Trophoblast cell (in vitro differentiated cells and primary cell): ENCODE results near the gene C16orf95.

Experiments
- DNase-seq, 2 donors: peaks; one replicate each; pipeline ENCODE4 v3.0.0-alpha.2; 2016
- H2AFZ ChIP-seq: 2 replicates; pipeline ENCODE4 v1.6.1; 2013; ENCODE audit warnings: low read length, moderate library complexity, mild to moderate bottlenecking; ENCODE audit not compliant: insufficient read depth, poor library complexity
- H2AK5ac ChIP-seq: 2 replicates; pipeline ENCODE4 v1.6.1; 2013; ENCODE audit warnings: mild to moderate bottlenecking, low read length
- H2BK120ac ChIP-seq: 2 replicates; pipeline ENCODE4 v1.6.1; 2013; ENCODE audit warnings: low read length, mild to moderate bottlenecking, moderate library complexity; ENCODE audit not compliant: insufficient read depth, poor library complexity
- H2BK12ac ChIP-seq: 2 replicates; pipeline ENCODE4 v1.6.1; 2013; ENCODE audit warnings: mild to moderate bottlenecking, low read length, moderate library complexity
- H2BK5ac ChIP-seq: 2 replicates; pipeline ENCODE4 v1.6.1; 2013; ENCODE audit warnings: low read length, low read depth, moderate library complexity, mild to moderate bottlenecking; ENCODE audit not compliant: poor library complexity
- H3K14ac ChIP-seq: 2 replicates; pipeline ENCODE4 v1.6.1; 2013; ENCODE audit warnings: mild to moderate bottlenecking, low read length
- H3K18ac ChIP-seq: 2 replicates; pipeline ENCODE4 v1.6.1; 2013; ENCODE audit warnings: mild to moderate bottlenecking, low read length
- H3K23ac ChIP-seq: 2 replicates; pipeline ENCODE4 v1.6.1; 2013; ENCODE audit warnings: low read length
- H3K27ac ChIP-seq: 2 replicates; pipeline ENCODE4 v1.5.1; 2013; ENCODE audit warnings: low read depth, mild to moderate bottlenecking, inconsistent platforms, low read length, moderate library complexity
- H3K27me3 ChIP-seq: 2 replicates; pipeline ENCODE4 v1.6.1; 2013; ENCODE audit warnings: inconsistent platforms, mild to moderate bottlenecking, low read length, moderate library complexity; ENCODE audit not compliant: insufficient read depth
- H3K36me3 ChIP-seq, 2 experiments: 1 replicate in 1 of 2; 2 replicates in 1 of 2; pipeline ENCODE4 v1.6.1; 2013; ENCODE audit warnings: low read length in 2 of 2, mild to moderate bottlenecking in 2 of 2, moderate library complexity in 1 of 2; ENCODE audit not compliant: insufficient read depth in 2 of 2, control insufficient read depth in 1 of 2
- H3K4ac ChIP-seq: 2 replicates; pipeline ENCODE4 v1.6.1; 2013; ENCODE audit warnings: low read depth, mild to moderate bottlenecking, low read length, moderate library complexity
- H3K4me1 ChIP-seq, 2 experiments: 1 replicate in 1 of 2; 2 replicates in 1 of 2; pipeline ENCODE4 v1.6.1; 2013; ENCODE audit warnings: low read length in 2 of 2, mild to moderate bottlenecking in 2 of 2, moderate library complexity in 1 of 2; ENCODE audit not compliant: insufficient read depth in 2 of 2, control insufficient read depth in 1 of 2
- H3K4me2 ChIP-seq: 2 replicates; pipeline ENCODE4 v1.6.1; 2013; ENCODE audit warnings: inconsistent platforms, mild to moderate bottlenecking, low read length, moderate library complexity
- H3K4me3 ChIP-seq: 2 replicates; pipeline ENCODE4 v1.5.1; 2013; ENCODE audit warnings: mild to moderate bottlenecking, low read depth, low read length, inconsistent platforms
- H3K79me1 ChIP-seq: one replicate; pipeline ENCODE4 v1.6.1; 2013; ENCODE audit warnings: low read length
- H3K79me2 ChIP-seq: 2 replicates; pipeline ENCODE4 v1.6.1; 2013; ENCODE audit warnings: low read length, mild to moderate bottlenecking; ENCODE audit not compliant: control insufficient read depth, insufficient read depth, poor library complexity
- H3K9ac ChIP-seq: 2 replicates; pipeline ENCODE4 v1.6.1; 2013; ENCODE audit warnings: mild to moderate bottlenecking, low read length
- H3K9me3 ChIP-seq: 2 replicates; pipeline ENCODE4 v1.6.1; 2013; ENCODE audit warnings: low read depth, mild to moderate bottlenecking, control low read depth, inconsistent platforms, low read length; ENCODE audit not compliant: insufficient read depth
- H4K12ac ChIP-seq: 2 replicates; pipeline ENCODE4 v1.6.1; 2013; ENCODE audit warnings: low read depth, mild to moderate bottlenecking, low read length, moderate library complexity
- H4K8ac ChIP-seq: 2 replicates; pipeline ENCODE4 v1.6.1; 2013; ENCODE audit warnings: low read depth, mild to moderate bottlenecking, low read length, moderate library complexity
- H4K91ac ChIP-seq: one replicate; pipeline ENCODE4 v1.6.1; 2013; ENCODE audit warnings: low read depth, mild to moderate bottlenecking, low read length, moderate library complexity
- WGBS: extraction: QIAGEN DNeasy Blood & Tissue Kit; methylation state at CpG from one replicate; pipeline ENCODE4 v1.1.7; 2013; ENCODE audit warnings: missing lambda C conversion rate; ENCODE audit not compliant: insufficient read length, insufficient coverage; ENCODE audit errors: extremely low coverage; 5-methylcytosine and 5-hydroxymethylcytosine counted together

C16orf95 gene

GRCh38 chr16:87274794-87275193, 42.4 kb downstream of the C16orf95 start:
- Histone ChIP-seq H3K4me3 (no peak overlapping the region), H3K14ac (no peak overlapping the region), H3K18ac (no peak overlapping the region), H3K4ac (no peak overlapping the region), H4K91ac (no peak overlapping the region), H3K27ac (no peak overlapping the region), H3K23ac (no peak overlapping the region), H2AK5ac (no peak overlapping the region), H3K79me1 (no peaks in the 10 kb centered on the region), H3K79me2 (no peaks in the 10 kb centered on the region), H4K12ac (no peak overlapping the region), H2BK120ac (no peak overlapping the region), H3K36me3 (no peaks in the 10 kb centered on the region), H4K8ac (no peak overlapping the region), H3K9ac (no peak overlapping the region), H3K4me2 (no peak overlapping the region), H2AFZ (no peak overlapping the region), H3K9me3 (no peaks in the 10 kb centered on the region), H3K27me3 (no peaks in the 10 kb centered on the region), H2BK5ac (no peak overlapping the region), H2BK12ac (no peak overlapping the region), H3K4me1 (peaks cover 0 to 4% of the 10 kb centered on the region in 2 experiments)
- no peak for DNase-seq
- whole genome bisulfite sequencing: no CpG with 5 or more reads among the region's 4 CpGs

GRCh38 chr16:87273471-87274030, 43.6 kb downstream of the C16orf95 start:
- Histone ChIP-seq H2AFZ (no peak overlapping the region), H2BK5ac (no peak overlapping the region), H3K9ac (no peak overlapping the region), H3K4me1 (peaks cover 0 to 4% of the 10 kb centered on the region in 2 experiments), H3K4ac (no peak overlapping the region), H3K4me2 (no peak overlapping the region), H3K36me3 (no peaks in the 10 kb centered on the region), H4K8ac (no peak overlapping the region), H3K27ac (no peak overlapping the region), H3K27me3 (no peaks in the 10 kb centered on the region), H2BK120ac (no peak overlapping the region), H3K79me2 (no peaks in the 10 kb centered on the region), H3K23ac (no peak overlapping the region), H4K91ac (no peak overlapping the region), H3K18ac (no peak overlapping the region), H2AK5ac (no peak overlapping the region), H3K14ac (no peak overlapping the region), H2BK12ac (no peak overlapping the region), H3K9me3 (no peaks in the 10 kb centered on the region), H3K79me1 (no peaks in the 10 kb centered on the region), H3K4me3 (no peak overlapping the region), H4K12ac (no peak overlapping the region)
- no peak for DNase-seq
- no CpG with 5 or more reads among the region's 10 CpGs for WGBS

- H3K27me3 ChIP-seq: no peaks in the 10 kb centered on the region
- no peak overlapping the region for H3K4me2 ChIP-seq
- H3K9ac ChIP-seq: no peak overlapping the region
- no peak for DNase-seq
- H2BK5ac ChIP-seq: no peak overlapping the region
- H3K14ac ChIP-seq: no peak overlapping the region
- no peak overlapping the region for H4K12ac ChIP-seq
- whole genome bisulfite sequencing: no CpG with 5 or more reads among the region's 11 CpGs
- peaks cover 0 to 10% of the 10 kb centered on the region in 2 experiments for H3K4me1 ChIP-seq
- no peak overlapping the region for H2BK12ac ChIP-seq
- no peak overlapping the region for H3K18ac ChIP-seq
- H2AFZ ChIP-seq: no peak overlapping the region
- no peak overlapping the region for H2BK120ac ChIP-seq
- no peak overlapping the region for H3K4me3 ChIP-seq
- H3K79me2 ChIP-seq: no peaks in the 10 kb centered on the region
- H3K27ac ChIP-seq: no peak overlapping the region
- H4K8ac ChIP-seq: no peak overlapping the region
- no peaks in the 10 kb centered on the region for H3K36me3 ChIP-seq
- H3K4ac ChIP-seq: no peak overlapping the region
- H3K9me3 ChIP-seq: no peaks in the 10 kb centered on the region
- H3K23ac ChIP-seq: no peak overlapping the region
- no peak overlapping the region for H2AK5ac ChIP-seq
- no peak overlapping the region for H4K91ac ChIP-seq
- no peaks in the 10 kb centered on the region for H3K79me1 ChIP-seq
These were observed 45.9 kb downstream of the C16orf95 start for GRCh38 chr16:87271256-87271655.

- Histone ChIP-seq H4K8ac (no peak overlapping the region), H3K36me3 (no peaks in the 10 kb centered on the region), H2AFZ (no peak overlapping the region), H3K9me3 (no peaks in the 10 kb centered on the region), H3K27me3 (no peaks in the 10 kb centered on the region), H2BK12ac (no peak overlapping the region), H3K27ac (no peak overlapping the region), H2BK120ac (no peak overlapping the region), H3K23ac (peak overlapping the region; percentile 3), H4K12ac (no peak overlapping the region), H3K4me2 (no peak overlapping the region), H2BK5ac (no peak overlapping the region), H3K4me1 (peaks cover 0 to 6% of the 10 kb centered on the region in 2 experiments), H3K18ac (no peak overlapping the region), H3K79me1 (no peaks in the 10 kb centered on the region), H3K9ac (no peak overlapping the region), H3K79me2 (no peaks in the 10 kb centered on the region), H3K14ac (no peak overlapping the region), H4K91ac (no peak overlapping the region), H3K4ac (no peak overlapping the region), H3K4me3 (no peak overlapping the region), H2AK5ac (no peak overlapping the region)
- no peak for DNase-seq
- WGBS: no CpG with 5 or more reads among the region's 8 CpGs
These were observed 49.6 kb downstream of the C16orf95 start for GRCh38 chr16:87267566-87267965.
